Measurements from ENCODE around the gene TNFAIP8L1.
"Not testable (repeated sequence)": the region's sequence is repeated elsewhere in the genome, so short reads cannot be mapped to it uniquely, and the experiment has no call there.

Gene TNFAIP8L1

GRCh38 chr19:4594201-4594600 is 45.1 kb upstream of the TNFAIP8L1 start:
- no peak for DNase-seq (ENCODE audit: insufficient read length, low spot score)
- FAIRE-seq = no peak
- no peak for TF ChIP-seq CTCF (IDR thresholded peaks at IDR 0.05; ENCODE audit: insufficient read depth, missing control alignments)

GRCh38 chr19:4595158-4595557 is 44.2 kb upstream of the TNFAIP8L1 start:
- not testable (repeated sequence) for FAIRE-seq; DNase-seq (ENCODE audit: insufficient read length, low spot score)

- TF ChIP-seq CTCF (IDR thresholded peaks at IDR 0.05; ENCODE audit: insufficient read depth, missing control alignments) = no peak
- DNase-seq (ENCODE audit: insufficient read length, low spot score) (no peak), FAIRE-seq (no peak)
Measured at GRCh38 chr19:4596033-4596904, 43.0 kb upstream of the TNFAIP8L1 start.

GRCh38 chr19:4597278-4597974 is 41.9 kb upstream of the TNFAIP8L1 start:
- FAIRE-seq (no peak), DNase-seq (ENCODE audit: insufficient read length, low spot score) (peak; percentile 71)
- TF ChIP-seq CTCF (IDR thresholded peaks at IDR 0.05; ENCODE audit: insufficient read depth, missing control alignments) = no peak

GRCh38 chr19:4597975-4598671 is 41.2 kb upstream of the TNFAIP8L1 start:
- no peak for FAIRE-seq
- TF ChIP-seq CTCF (IDR thresholded peaks at IDR 0.05; ENCODE audit: insufficient read depth, missing control alignments) = no peak
- peak; percentile 77 for DNase-seq (ENCODE audit: insufficient read length, low spot score)

GRCh38 chr19:4598712-4599111 is 40.6 kb upstream of the TNFAIP8L1 start:
- DNase-seq (ENCODE audit: insufficient read length, low spot score) (no peak), FAIRE-seq (no peak)
- TF ChIP-seq CTCF (IDR thresholded peaks at IDR 0.05; ENCODE audit: insufficient read depth, missing control alignments) = no peak

- no peak for FAIRE-seq
- no peak for DNase-seq (ENCODE audit: insufficient read length, low spot score)
- TF ChIP-seq CTCF (IDR thresholded peaks at IDR 0.05; ENCODE audit: insufficient read depth, missing control alignments) = no peak
Measured at GRCh38 chr19:4600082-4600481, 39.2 kb upstream of the TNFAIP8L1 start.
